ENCODE data around the gene MACROH2A2.

- TF ChIP-seq SP1 (IDR thresholded peaks at IDR 0.05) (no peak), L3MBTL2 (conservative IDR thresholded peaks at IDR 0.05) (no peak), PKNOX1 (IDR thresholded peaks at IDR 0.05) (no peak), FOXA1 (IDR thresholded peaks at IDR 0.05) (no peak), SUZ12 (IDR thresholded peaks at IDR 0.05) (no peak), ZNF384 (IDR thresholded peaks at IDR 0.05) (no peak), BHLHE40 (IDR thresholded peaks at IDR 0.05; ENCODE audit: borderline replicate concordance) (no peak), FOXK2 (IDR thresholded peaks at IDR 0.05) (no peak), ELF4 (IDR thresholded peaks at IDR 0.05) (no peak), FOXM1 (IDR thresholded peaks at IDR 0.05; ENCODE audit: borderline replicate concordance) (no peak), TARDBP (IDR thresholded peaks at IDR 0.05) (no peak), NFRKB (IDR thresholded peaks at IDR 0.05) (no peak), HDGF (IDR thresholded peaks at IDR 0.05; ENCODE audit: borderline replicate concordance) (no peak), ARNT (IDR thresholded peaks at IDR 0.05) (no peak)
These were observed 91.9 kb downstream of the MACROH2A2 start for GRCh38 chr10:70144372-70145110.

All from HEK293T (cell line).